NCI-H748 (cell line): ENCODE measurements around the gene KLHL22.

Source experiments
- DNase-seq: peaks from one replicate; lab custom pipeline; 2025; ENCODE audit not compliant: unreplicated experiment; lab: John Stamatoyannopoulos, UW

Gene KLHL22

GRCh38 chr22:20449819-20450550 is 45.6 kb downstream of the KLHL22 start:
- DNase-seq = no peak

GRCh38 chr22:20448630-20449029 is 47.0 kb downstream of the KLHL22 start:
- DNase-seq = no peak

DNA sequence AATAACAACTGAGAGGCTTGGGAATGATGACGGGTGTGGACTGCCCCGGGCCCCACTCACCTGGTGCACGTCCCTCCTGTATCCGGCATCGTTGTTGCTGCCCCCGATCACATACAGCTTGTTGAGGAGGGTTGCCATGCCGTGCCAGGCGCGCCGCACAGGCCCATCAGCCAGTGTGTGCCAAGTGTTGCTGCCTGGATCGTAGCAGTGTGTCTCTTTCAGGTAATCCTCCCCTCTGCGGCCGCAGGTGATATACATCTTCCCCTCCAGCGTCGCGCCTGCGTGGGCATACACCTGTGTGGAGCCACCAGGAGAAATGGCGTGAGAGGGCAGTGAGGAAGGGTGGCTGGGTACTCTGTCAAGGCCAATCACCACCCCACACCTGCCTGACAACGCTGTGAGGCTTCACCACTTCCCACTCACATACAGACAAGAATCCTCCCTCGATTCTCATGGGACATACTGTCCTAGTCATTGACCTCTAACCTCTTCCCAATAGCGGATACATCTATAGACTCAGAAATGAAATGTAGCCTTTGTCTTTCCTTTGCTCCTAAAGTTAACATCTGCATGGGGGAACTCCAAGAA is 49.1 kb downstream of the KLHL22 start:
- DNase-seq = no peak

DNA sequence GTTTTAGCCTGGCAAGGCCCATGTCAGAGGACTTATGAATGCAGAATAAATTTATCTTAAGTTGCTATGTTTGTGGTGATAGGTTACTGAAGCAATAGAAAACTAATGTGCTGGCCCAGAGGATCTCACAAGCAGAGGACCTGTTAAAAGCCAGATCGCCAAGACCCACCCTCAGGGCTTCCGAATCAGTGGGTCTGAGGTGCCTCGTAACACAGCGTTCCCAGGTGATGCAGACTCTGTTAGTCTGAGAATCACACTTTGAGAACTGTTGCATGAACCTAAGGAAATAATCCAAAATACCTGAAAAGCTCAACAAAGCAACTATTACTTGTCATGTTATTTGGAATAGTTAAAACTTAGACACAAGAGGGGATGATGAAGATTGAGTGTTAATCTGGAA is 51.3 kb downstream of the KLHL22 start:
- no peak for DNase-seq

- DNase-seq = no peak
Measured at GRCh38 chr22:20442485-20443284, 52.9 kb downstream of the KLHL22 start.

- DNase-seq = no peak
Measured at GRCh38 chr22:20441631-20442484, 53.7 kb downstream of the KLHL22 start.

GRCh38 chr22:20440637-20441591 is 54.7 kb downstream of the KLHL22 start:
- DNase-seq = no peak

- no peak for DNase-seq
Measured at GRCh38 chr22:20439928-20440575, 55.5 kb downstream of the KLHL22 start.

DNA sequence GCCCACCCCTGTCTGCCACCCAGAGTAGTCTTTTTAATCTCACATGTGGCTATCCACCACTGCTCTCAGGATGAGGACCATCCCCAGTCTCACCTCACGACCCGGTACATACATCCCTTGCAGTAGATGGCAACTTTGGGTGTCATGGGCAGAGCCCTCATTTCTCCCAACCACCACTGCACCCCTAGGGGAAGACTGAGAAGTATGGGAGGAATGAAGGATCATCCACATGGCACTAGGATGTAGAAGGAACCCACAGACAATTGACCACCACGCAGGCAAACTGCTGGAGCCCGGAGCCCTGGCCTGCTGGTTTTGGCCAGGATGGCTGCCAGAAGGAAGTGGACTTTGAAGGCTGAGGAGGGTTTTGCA is 56.1 kb downstream of the KLHL22 start:
- DNase-seq = no peak

GRCh38 chr22:20438678-20439492 is 56.7 kb downstream of the KLHL22 start:
- no peak for DNase-seq

DNA sequence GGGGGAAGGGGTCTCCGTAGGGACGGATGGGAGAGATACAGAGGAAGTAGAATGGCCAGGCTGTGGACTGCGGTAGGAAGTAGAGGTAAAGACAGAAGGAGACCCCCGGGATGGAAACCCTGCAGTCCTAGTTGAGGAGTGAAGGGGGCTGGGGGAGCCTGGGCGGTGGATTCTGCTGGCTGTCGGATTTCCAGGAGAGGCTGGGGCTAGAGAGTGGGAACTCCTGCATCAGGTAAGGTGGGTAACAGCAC is 57.2 kb downstream of the KLHL22 start:
- DNase-seq = no peak

DNA sequence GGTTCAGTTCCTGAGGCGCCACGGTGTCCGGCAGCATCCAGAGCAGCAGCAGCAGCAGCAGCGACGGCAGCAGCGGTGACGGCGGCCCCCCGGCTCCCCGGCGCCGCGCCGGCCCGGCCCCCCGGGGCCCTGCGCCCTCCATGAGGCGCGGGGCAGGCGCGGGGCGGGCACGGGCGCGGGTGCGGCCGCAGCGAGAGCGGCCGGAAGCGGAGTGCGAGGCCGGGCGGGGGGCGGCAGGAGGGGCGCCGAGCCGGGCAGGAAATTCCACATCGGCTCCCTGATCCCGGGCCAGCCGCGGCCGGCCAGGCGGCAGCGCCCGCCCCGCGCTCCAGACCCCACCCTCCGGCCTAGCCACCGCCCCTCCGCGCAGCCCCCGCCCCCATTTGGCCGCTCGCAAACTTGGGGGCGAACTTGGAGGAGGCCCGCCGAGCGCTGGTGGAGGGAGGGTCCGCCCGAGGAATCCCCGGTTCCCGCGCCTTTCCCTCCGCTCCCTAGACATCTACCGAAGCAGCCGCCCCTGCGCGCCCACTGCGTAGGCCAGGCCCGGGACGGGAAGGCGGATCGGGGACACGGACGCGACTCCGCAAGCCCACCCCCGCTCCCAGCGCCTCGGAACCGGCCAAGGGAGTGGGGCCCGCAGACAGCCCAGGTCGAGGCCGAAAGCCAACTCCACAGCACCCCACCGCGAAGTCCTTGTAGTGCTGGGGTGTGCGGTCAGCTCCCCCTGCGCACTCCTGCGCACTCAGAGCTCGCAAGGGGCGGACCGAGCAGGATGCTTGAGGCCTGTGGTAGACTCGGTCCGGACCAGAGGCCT is 57.8 kb downstream of the KLHL22 start, which contains the start of gene SCARF2:
TSS of gene SCARF2 (minus strand) at position 213 of the 814 bp plus-strand sequence. CDS start at position 142, 71 bp downstream.
- no peak for DNase-seq

DNA sequence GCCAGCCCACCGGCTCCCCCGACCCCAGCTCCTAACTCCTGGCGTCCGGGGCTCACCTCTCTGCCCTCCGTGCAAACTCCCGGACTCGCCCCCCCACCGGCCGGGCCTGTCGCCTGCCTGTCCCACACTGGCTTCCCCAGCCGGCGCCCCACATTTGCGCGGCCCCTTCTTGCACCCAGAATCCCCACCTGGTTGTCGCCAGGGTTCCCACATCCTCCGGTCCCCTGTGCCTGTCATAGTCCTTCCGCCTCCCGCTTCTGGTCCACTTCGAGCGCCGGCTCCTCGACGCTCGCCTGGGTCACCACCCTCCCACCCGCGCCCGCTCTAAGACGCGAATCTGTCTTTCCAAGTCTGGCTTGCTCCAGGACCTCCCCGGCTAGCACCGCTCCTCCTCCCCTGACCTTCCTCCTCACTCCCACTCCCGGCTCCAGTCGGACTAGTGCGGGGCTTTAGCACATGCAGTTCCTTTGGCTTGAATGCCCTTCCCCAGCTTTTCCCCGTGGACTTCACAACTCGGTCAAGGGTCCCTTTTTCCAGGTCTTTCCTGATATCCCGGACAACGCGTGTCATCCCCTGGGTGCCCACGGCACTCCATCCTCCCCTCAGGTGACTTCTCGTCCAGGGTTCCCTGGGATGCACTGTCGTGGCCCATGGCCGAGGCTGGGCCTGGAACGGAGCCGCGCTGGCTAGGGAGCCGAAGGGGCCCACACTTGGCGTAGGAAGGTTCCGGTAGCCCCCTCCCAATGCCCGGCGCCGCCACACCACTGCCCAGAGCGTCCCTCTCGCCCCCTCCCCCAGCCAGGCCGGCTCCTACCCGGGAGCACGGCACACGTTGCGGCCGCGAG is 58.6 kb downstream of the KLHL22 start:
- peak; percentile 21 for DNase-seq

DNA sequence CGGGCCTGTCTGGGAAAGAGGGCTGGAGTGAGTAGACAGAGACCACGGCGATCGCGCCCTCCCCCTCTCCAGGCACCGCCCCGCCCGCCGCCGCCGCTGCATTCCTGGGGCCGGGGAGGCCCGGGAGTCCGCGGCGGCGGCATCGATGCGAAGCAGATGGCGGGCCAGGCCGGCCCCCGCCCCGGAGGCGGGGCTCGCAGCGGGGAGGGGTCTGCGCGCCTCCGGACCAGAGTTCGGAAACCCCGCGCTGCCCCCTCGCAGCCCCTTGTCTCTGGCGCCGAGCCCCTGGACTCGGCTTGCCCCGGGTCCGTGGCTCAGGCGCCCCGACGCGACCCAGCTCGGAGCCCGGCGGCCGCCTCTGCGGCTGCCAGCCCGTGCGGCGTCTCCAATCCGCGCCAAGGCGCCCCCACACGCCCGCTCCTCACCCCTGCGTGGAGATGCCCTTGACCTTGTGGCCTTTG is 59.3 kb downstream of the KLHL22 start:
- peak; percentile 3 for DNase-seq

GRCh38 chr22:20435436-20436306 is 59.9 kb downstream of the KLHL22 start:
- DNase-seq = no peak

DNA sequence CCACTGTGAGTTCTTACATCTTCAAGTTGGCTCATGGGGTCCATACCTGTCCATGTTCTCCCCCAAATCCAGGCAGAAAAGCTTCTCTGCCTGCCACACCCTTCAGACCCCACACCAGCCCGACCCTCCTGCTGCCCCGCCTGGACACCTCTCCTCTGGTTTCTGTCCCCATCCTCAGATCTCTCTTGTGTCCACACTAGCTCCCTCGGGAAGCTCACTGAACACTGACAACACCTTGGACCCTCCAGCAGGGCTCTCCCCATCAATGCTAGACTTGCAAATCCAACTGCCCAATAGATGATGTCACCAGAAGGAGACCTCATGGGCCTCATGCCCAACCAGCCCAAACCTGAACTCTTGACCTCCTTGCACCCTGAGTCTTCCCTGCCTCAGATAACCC is 60.8 kb downstream of the KLHL22 start:
- no peak for DNase-seq
